Thoracic aorta (tissue), 2 donors: ENCODE data around the gene CENPN. TPM values are rescaled to one million over a fixed set of nuclear protein-coding genes. Genes with fewer than 3 reads are reported as not detected.

Source experiments
- ATAC-seq: fragments of 150-250 bp; one replicate; pipeline ENCODE4 v1.8.0; 2017; ENCODE audit warnings: low read depth; ENCODE audit not compliant: insufficient number of reproducible peaks, low FRiP score
- DNase-seq: peaks from one replicate; pipeline ENCODE4 v3.0.0-alpha.2; 2020; ENCODE audit warnings: low spot score
- H3K27ac ChIP-seq, 2 donors: fragments of 200-600 bp; sonication (generic); 1 replicate in 1 of 2; 2 replicates in 1 of 2; pipeline ENCODE4 v1.5.1; 2016; ENCODE audit warnings: mild to moderate bottlenecking in 2 of 2, moderate library complexity in 2 of 2
- H3K27me3 ChIP-seq: fragments of 200-600 bp; sonication (generic); replicated peaks from 2 replicates; pipeline ENCODE4 v1.6.0; 2016; ENCODE audit warnings: mild to moderate bottlenecking; ENCODE audit not compliant: insufficient read depth
- H3K36me3 ChIP-seq: fragments of 200-600 bp; sonication (generic); one replicate; pipeline ENCODE4 v1.5.1; 2016
- H3K4me1 ChIP-seq, 2 donors: fragments of 200-600 bp; sonication (generic); 1 replicate in 1 of 2; 2 replicates in 1 of 2; pipeline versions ENCODE4 v1.5.1 to v1.6.0; 2016; ENCODE audit warnings: low read depth in 2 of 2, mild to moderate bottlenecking in 1 of 2; ENCODE audit not compliant: control insufficient read depth in 1 of 2
- H3K4me3 ChIP-seq: fragments of 200-600 bp; sonication (generic); 2 replicates; pipeline ENCODE4 v1.5.1; 2016; ENCODE audit warnings: mild to moderate bottlenecking
- H3K9me3 ChIP-seq: fragments of 200-600 bp; sonication (generic); 2 replicates; pipeline ENCODE4 v1.5.1; 2016
- total RNA-seq, 2 donors: library from RNA; depleted of rRNA; stranded (reverse); fragments of >200 nt; gene quantifications; one replicate each; pipeline versions ENCODE4 v1.1.0 to v1.2.3, GENCODE V29; 2016
- TF ChIP-seq, protein P1 (sequence below): fragments of 200-600 bp; sonication (generic); IDR thresholded peaks from one replicate; pipeline ENCODE4 v1.5.1; 2019; ENCODE audit warnings: antibody characterized with exemption

CENPN gene
- total RNA-seq, 2 donors from 2014 or later, result 7.8 to 48.1 TPM

- ATAC-seq (peak; percentile 98), DNase-seq (peak; percentile 89)
- peaks cover 0 to 5% of the 10 kb centered on the region in 2 donors for H3K4me1 ChIP-seq
- no peaks in the 10 kb centered on the region for H3K36me3 ChIP-seq
- H3K27me3 ChIP-seq, result no peaks in the 10 kb centered on the region
- peak within 1 kb of the TSS; percentile 86 for H3K4me3 ChIP-seq
- no peaks in the 10 kb centered on the region for H3K9me3 ChIP-seq
- TF ChIP-seq, protein P1, sequence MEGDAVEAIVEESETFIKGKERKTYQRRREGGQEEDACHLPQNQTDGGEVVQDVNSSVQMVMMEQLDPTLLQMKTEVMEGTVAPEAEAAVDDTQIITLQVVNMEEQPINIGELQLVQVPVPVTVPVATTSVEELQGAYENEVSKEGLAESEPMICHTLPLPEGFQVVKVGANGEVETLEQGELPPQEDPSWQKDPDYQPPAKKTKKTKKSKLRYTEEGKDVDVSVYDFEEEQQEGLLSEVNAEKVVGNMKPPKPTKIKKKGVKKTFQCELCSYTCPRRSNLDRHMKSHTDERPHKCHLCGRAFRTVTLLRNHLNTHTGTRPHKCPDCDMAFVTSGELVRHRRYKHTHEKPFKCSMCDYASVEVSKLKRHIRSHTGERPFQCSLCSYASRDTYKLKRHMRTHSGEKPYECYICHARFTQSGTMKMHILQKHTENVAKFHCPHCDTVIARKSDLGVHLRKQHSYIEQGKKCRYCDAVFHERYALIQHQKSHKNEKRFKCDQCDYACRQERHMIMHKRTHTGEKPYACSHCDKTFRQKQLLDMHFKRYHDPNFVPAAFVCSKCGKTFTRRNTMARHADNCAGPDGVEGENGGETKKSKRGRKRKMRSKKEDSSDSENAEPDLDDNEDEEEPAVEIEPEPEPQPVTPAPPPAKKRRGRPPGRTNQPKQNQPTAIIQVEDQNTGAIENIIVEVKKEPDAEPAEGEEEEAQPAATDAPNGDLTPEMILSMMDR, result no peak
- H3K27ac ChIP-seq, result peak within 1 kb of the TSS; percentile 91 to 95
Measured at GRCh38 chr16:81077076-81077940, 70.3 kb downstream of the CENPN start, which contains the start of gene C16orf46. C16orf46 (minus strand) TSS chr16:81077238; CDS start chr16:81063955, 13,283 bp downstream.

DNA sequence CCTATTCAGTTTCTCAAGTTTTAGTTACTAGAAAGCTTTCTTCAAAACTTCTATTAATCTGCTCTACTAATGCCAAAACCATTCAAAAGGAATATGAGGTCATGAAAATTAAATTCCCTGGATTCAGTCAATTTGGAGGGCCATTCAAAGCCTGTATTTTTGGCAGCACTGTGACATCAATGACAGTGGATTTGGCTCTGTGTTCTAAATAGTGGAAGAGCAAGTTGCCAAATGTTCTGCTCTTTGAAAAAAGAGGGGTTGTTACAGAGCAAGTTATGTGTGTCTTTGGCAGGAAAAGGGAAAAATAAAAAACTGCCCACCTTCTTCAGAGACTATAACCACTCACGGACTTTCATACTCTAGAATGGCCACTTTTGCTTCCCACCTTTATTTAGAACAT lies 73.2 kb downstream of the CENPN start:
- H3K4me3 ChIP-seq, result no peak overlapping the region
- no peaks in the 10 kb centered on the region for H3K36me3 ChIP-seq
- H3K27me3 ChIP-seq, result no peaks in the 10 kb centered on the region
- ATAC-seq (no peak), DNase-seq (no peak)
- TF ChIP-seq, protein P1, result no peak
- no peak overlapping the region for H3K27ac ChIP-seq
- H3K9me3 ChIP-seq, result no peaks in the 10 kb centered on the region
- peaks cover 0 to 5% of the 10 kb centered on the region in 2 donors for H3K4me1 ChIP-seq

GRCh38 chr16:81081014-81081413 lies 74.0 kb downstream of the CENPN start:
- TF ChIP-seq, protein P1, result no peak
- Histone ChIP-seq H3K9me3 (no peaks in the 10 kb centered on the region), H3K4me1 (peaks cover 0 to 5% of the 10 kb centered on the region in 2 donors), H3K4me3 (no peak overlapping the region), H3K36me3 (no peaks in the 10 kb centered on the region), H3K27ac (no peak overlapping the region), H3K27me3 (no peaks in the 10 kb centered on the region)
- ATAC-seq (no peak), DNase-seq (no peak)

Other genes with a start within 250 kb of the CENPN start
- gene CDYL2, start 202.6 kb upstream of the CENPN start, total RNA-seq, result 10 to 100 TPM in 1 of 2 donors, 1 to 10 TPM in 1; 4.6 to 20.4 TPM
- 10 to 100 TPM; 20.5 to 61.7 TPM for gene CMC2, start 329 bp upstream of the CENPN start, total RNA-seq
- 10 to 100 TPM; 32.0 to 32.5 TPM for gene ATMIN, start 28.6 kb downstream of the CENPN start, total RNA-seq
- gene C16orf46, start 70.0 kb downstream of the CENPN start, total RNA-seq, result 1 to 10 TPM in 1 of 2 donors, under 1 TPM in 1; 0.54 to 1.3 TPM
- gene GCSH, start 89.2 kb downstream of the CENPN start, total RNA-seq, result 10 to 100 TPM; 10.6 to 13.6 TPM
- gene BCO1, start 231.5 kb downstream of the CENPN start, total RNA-seq, result not detected